ENCODE measurements around the gene DCAF8. TPM values are rescaled to one million over a fixed set of nuclear protein-coding genes. Genes with fewer than 3 reads are reported as not detected.

Gene DCAF8
- total RNA-seq, 6 experiments from 2014 or later = 80.2 to 137 (median 110) TPM

GRCh38 chr1:160219062-160219929, 43.1 kb downstream of the DCAF8 start:
- Histone ChIP-seq H3K4me1 (peaks cover 0 to 18% (median 5%) of the 10 kb centered on the region in 4 donors), H3K4me3 (no peak overlapping the region), H3K36me3 (peaks cover 0 to 96% (median 42%) of the 10 kb centered on the region in 4 donors), H3K27me3 (no peaks in the 10 kb centered on the region), H3K27ac (no peak overlapping the region), H3K9me3 (no peaks in the 10 kb centered on the region)
- intact Hi-C loops (cut with DNase I) = no loop called here
- no peak for TF ChIP-seq POLR2A (IDR thresholded peaks at IDR 0.05)
- TF ChIP-seq CTCF (IDR thresholded peaks at IDR 0.05) = peak; percentile 37 to 52 (median 44)
- DNase-seq (no peak), ATAC-seq (peak; percentile 60 to 76 (median 69))
- 69% methylated on average over 2 of the region's 4 CpGs for WGBS (ENCODE audit: insufficient coverage, low coverage, low lambda C conversion rate, missing lambda C conversion rate)

- ATAC-seq (peak in 3 of 4 donors; percentile 24 to 52 (median 37)), DNase-seq (no peak)
- WGBS (ENCODE audit: insufficient coverage, low coverage, low lambda C conversion rate, missing lambda C conversion rate) = 73% methylated on average over 10 of the region's 10 CpGs
- Histone ChIP-seq H3K4me3 (no peak overlapping the region), H3K27me3 (no peaks in the 10 kb centered on the region), H3K9me3 (no peaks in the 10 kb centered on the region), H3K4me1 (peaks cover 0 to 18% (median 5%) of the 10 kb centered on the region in 4 donors), H3K36me3 (peaks cover 0 to 92% (median 36%) of the 10 kb centered on the region in 4 donors), H3K27ac (no peak overlapping the region)
- TF ChIP-seq CTCF (IDR thresholded peaks at IDR 0.05) = no peak
- TF ChIP-seq POLR2A (IDR thresholded peaks at IDR 0.05) = no peak
- intact Hi-C loops (cut with DNase I) = no loop called here
These were observed 44.8 kb downstream of the DCAF8 start for GRCh38 chr1:160217481-160218051.

- Histone ChIP-seq H3K4me1 (peaks cover 0 to 15% (median 5%) of the 10 kb centered on the region in 4 donors), H3K27ac (no peak overlapping the region), H3K9me3 (no peaks in the 10 kb centered on the region), H3K4me3 (no peak overlapping the region), H3K36me3 (peaks cover 0 to 88% (median 29%) of the 10 kb centered on the region in 4 donors), H3K27me3 (no peaks in the 10 kb centered on the region)
- intact Hi-C loops (cut with DNase I) = no loop called here
- TF ChIP-seq POLR2A (IDR thresholded peaks at IDR 0.05) = no peak
- TF ChIP-seq CTCF (IDR thresholded peaks at IDR 0.05) = no peak
- DNase-seq (no peak), ATAC-seq (no peak)
These were observed 46.0 kb downstream of the DCAF8 start for GRCh38 chr1:160216301-160216700.

GRCh38 chr1:160214481-160215140, 47.7 kb downstream of the DCAF8 start:
- ATAC-seq (no peak), DNase-seq (no peak)
- Histone ChIP-seq H3K27ac (no peak overlapping the region), H3K4me3 (no peak overlapping the region), H3K36me3 (peaks cover 0 to 74% (median 23%) of the 10 kb centered on the region in 4 donors), H3K27me3 (no peaks in the 10 kb centered on the region), H3K9me3 (no peaks in the 10 kb centered on the region), H3K4me1 (peaks cover 0 to 9% (median 3%) of the 10 kb centered on the region in 4 donors)
- no peak for TF ChIP-seq POLR2A (IDR thresholded peaks at IDR 0.05)
- 75% methylated on average over 2 of the region's 3 CpGs for WGBS (ENCODE audit: insufficient coverage, low coverage, low lambda C conversion rate, missing lambda C conversion rate)
- intact Hi-C loops (cut with DNase I) = no loop called here
